ENCODE data around the gene SPIN1.
"Not testable (repeated sequence)": the region's sequence is repeated elsewhere in the genome, so short reads cannot be mapped to it uniquely, and the experiment has no call there.

Gene SPIN1

GRCh38 chr9:88388203-88388885, at the start of gene SPIN1:
SPIN1 (plus strand) TSS chr9:88388444; CDS start chr9:88426540, 38,096 bp downstream.
- DNase-seq: peak; percentile 60 to 82 (median 77)

- no peak for DNase-seq
These were observed 48.9 kb upstream of the SPIN1 start for GRCh38 chr9:88339317-88339716.

DNA sequence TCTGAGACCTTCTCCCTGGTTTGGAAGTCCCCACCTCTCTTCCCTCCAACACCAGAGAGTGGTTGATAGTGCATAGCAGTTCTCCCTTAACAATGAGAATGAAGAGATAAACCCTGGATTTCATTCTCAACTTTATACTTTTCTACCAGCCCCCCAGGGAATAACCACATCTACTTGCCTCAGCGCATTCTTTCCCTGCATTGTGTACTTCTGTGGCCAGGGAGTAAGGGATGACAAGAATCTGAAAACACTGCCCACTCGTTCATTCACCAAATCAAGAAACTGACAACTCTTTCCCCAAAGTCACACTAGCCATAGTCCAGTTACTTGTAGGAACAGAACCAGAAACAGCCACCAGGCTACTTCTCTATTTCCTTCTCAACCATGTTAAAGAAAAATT, 46.0 kb upstream of the SPIN1 start:
- DNase-seq: no peak

GRCh38 chr9:88344013-88344412, 44.2 kb upstream of the SPIN1 start:
- no peak for DNase-seq

DNA sequence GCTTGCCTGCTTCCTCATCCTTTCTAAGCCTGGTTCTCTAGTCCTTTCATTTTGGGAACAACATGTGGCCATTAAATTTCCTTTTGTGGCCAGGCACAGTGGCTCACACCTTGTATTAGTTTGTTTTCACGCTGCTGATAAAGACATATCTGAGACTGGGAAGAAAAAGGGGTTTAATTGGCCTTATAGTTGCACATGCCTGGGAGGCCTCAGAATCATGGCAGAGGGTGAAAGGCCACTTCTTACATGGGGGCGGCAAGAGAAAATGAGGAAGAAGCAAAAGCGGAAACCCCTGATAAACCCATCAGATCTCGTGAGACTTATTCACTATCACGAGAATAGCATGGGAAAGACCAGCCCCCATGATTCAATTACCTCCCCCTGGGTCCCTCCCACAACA, 37.9 kb upstream of the SPIN1 start:
- not testable (repeated sequence) for DNase-seq

DNA sequence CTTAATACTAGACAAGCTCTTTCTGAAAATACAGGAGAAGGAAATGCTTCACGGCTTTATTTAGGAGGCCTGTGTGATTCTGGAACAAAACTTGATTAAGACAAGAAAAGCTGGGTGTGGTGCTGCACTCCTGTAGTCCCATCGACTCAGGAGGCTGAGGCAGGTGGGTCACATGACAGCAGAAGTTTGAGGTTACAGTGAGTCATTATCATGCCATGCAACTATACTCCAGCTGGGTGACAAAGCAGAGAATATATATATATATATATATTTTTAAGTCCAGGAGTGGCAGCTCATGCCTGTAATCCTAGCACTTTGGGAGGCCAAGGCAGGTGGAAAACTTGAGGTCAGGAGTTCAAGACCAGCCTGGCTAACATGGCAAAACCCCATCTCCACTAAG, 33.1 kb upstream of the SPIN1 start:
- DNase-seq: no peak

DNA sequence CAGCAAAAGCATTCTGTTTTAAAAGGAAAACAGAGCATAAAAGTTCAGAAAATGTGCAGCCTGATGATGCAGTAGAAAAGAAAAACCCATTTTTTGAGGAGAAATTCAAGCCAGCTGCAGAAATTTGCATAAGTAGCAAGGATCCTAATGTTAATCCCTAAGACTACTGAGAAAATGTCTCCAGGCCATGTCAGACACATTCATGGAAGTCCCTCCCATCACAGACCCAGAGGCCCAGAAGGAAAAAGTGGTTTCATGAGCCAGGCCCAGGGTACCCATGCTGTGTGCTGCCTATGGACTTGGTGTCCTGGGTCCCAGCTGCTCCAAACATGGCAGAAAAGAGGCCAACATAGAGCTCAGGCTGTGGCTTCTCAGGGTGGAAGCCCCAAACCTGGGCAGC, 31.0 kb upstream of the SPIN1 start:
- DNase-seq: not testable (repeated sequence)

DNA sequence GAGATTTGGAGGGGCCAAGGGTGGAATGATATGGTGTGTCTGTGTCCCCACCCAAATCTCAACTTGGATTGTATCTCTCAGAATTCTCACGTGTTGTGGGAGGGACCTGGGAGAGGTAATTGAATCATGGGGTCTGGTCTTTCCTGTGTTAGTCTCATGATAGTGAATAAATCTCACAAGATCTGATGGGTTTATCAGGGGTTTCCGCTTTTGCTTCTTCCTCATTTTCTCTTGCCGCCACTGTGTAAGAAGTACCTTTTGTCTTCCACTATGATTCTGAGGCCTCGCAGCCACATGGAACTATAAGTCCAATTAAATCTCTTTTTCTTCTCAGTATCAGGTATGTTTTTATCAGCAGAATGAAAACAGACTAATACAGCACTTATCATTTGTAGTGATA, 29.5 kb upstream of the SPIN1 start:
- DNase-seq: no peak

DNA sequence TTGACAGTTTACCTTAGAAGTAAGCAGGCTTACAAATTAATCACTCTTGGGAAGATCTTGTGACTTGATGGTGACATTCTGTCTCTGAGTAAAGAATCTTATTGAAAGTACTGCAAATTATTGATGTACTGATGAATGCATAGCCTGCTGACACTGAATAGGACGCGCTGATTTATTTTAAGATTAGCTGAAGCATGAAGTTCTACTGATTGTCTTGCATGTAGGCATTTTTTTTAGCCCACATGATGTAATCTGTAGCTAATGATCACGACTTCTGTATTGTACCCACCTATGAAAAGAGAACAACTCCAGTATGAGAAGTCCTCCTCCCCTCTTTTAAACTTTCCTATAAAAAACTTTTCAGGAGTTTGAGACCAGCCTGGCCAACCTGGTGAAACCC, 28.3 kb upstream of the SPIN1 start:
- no peak for DNase-seq

- no peak for DNase-seq
These were observed 25.6 kb upstream of the SPIN1 start for GRCh38 chr9:88362681-88363080.

DNA sequence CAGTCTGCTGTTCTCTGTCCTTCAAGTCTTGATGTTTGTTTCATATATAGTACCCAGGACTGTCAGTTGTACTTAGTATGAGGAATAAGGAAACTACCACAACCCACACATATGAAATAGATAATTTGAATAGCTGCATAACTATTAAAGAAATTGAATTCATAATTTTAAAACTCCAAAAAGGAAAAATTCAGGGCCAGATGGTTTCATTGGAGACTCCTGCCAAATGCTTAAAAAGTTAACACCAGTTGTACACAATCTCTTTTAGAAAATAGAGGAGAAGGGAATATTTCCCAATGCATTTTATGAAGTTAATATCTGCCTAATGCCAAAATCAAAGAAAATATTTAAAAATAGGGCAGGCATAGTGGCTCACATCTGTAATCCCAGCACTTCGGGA, 24.6 kb upstream of the SPIN1 start:
- no peak for DNase-seq

DNA sequence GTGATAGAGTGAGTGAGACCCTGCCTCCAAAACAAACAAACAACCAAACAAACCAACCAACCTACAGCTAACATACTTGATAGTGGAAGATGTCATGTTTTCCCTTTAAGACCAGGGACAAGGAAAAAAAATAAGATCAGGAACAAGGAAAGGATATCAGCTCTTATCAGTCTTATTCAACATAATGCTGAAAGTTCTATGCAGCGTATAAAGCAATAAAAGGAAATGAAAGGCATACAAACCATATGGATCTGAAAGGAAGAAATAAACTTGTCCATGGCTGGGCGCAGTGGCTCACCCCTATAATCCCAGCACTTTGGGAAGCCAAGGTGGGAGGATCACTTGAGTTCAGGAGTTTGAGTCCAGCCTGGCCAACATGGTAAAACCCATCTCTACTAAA, 23.5 kb upstream of the SPIN1 start:
- no peak for DNase-seq

- no peak for DNase-seq
These were observed 17.9 kb upstream of the SPIN1 start for GRCh38 chr9:88370346-88370745.

DNA sequence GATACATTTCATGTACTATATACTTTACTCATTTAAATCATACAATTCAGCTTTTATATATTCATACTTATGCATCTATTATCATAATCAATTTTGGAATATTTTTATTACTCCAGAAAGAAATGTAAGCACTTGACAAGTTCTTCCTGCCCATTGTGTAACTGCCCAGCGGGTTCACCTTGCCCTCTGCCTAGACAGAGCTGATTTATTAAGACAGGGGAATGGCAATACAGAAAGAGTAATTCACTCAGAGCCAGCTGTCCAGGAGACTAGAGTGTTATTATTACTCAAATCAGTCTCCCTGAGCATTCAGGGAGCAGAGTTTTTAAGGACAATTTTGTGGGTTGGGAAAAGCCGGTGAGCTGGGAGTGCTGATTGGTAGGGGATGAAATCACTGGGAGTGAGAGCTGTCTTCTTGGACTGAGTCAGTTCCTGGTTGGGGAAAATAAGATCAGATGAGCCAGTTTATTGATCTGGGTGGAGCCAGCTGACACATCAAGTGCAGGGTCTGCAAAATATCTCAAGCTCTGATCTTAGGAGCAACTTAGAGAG, 16.1 kb upstream of the SPIN1 start:
- no peak for DNase-seq

GRCh38 chr9:88373045-88373444, 15.2 kb upstream of the SPIN1 start:
- no peak for DNase-seq

DNA sequence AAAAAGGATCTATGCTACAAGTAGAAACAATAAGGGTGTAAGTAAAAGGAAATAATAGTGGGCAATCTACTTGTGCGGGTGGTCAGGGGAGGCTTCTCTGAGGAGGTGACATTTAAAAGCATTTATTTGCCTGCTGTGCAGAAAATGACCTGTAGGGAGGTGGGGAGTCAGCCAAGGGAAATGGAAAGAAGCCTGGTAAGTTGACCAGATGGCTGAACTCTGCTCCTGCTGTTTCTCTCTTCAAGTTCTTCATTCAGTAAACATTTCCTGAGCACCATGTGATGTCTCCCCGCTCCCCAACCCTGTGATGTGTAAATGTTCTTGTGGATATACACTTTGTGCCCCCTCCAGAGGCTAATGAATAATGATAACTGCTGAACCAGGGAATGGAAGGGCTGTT, 9.9 kb upstream of the SPIN1 start:
- no peak for DNase-seq

DNA sequence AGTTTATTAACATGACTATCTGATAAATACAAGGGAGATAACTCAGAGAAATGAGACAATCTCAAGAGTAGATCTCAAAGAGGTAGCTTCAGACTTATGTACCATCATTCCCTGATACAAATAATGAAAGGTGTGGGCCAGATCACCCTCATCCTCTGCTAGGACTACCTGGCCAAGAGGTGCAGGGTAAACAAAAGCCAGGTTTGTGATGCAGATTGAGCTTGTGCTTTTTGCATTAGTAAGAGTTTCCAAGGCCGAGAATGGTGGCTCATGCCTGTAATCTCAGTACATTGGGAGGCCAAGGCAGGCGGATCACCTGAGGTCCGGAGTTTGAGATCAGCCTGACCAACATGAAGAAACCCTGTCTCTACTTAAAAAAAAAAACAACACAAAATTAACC, 8.9 kb upstream of the SPIN1 start:
- no peak for DNase-seq

DNA sequence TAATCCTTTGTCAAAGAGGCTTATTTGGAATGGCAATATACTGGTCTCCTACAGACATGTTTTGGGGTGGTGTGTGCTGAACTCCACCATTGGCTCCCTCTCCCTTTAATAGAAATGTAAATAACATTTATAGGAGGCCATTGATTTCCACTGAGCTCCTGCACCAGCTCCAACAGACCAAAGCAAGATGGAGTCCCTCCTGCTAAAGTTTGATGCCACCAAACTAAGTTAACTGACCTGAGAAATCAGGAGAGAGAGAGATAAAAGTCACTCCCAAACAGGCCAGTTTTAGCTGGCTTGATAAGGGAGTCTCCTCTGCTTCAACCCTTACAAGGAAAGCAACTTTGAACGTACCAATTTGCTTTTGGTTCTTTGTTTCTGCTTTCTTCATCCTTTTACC, 8.1 kb upstream of the SPIN1 start:
- DNase-seq: no peak

DNA sequence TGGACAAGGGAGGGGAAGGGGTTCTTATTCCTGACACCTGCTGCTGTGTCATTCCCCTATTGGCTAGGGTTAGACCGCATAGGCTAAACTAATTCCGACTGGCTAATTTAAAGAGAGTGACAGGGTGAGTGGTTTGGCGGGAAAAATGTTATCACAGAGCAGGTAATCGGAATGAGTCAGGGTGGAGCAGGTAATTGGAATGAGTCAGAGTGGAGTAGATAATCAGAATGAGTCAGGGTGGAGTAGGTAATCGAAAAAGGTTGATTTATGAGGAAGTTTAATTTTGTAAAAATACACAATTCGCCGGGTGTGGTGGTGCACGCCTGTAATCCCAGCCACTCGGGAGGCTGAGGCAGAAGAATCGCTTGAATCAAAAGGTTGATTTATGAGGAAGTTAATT, 6.9 kb upstream of the SPIN1 start:
- not testable (repeated sequence) for DNase-seq

DNA sequence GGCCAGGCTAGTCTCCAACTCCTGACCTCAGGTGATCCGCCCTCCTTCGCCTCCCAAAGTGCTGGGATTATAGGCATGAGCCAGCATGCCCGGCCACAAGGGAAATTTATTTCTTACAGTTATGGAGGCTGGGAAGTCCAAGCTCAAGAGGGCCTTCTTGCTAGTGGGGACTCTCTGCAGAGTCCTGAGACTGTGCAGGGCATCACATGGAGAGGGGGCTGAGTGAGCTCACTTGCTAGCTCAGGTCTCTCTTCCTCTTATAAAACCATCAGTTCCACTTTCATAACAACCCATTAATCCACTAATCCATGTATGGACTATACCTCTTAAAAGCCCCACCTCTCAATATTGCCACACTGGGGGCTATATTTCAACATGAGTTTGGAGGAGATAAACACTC, 5.1 kb upstream of the SPIN1 start:
- no peak for DNase-seq

DNA sequence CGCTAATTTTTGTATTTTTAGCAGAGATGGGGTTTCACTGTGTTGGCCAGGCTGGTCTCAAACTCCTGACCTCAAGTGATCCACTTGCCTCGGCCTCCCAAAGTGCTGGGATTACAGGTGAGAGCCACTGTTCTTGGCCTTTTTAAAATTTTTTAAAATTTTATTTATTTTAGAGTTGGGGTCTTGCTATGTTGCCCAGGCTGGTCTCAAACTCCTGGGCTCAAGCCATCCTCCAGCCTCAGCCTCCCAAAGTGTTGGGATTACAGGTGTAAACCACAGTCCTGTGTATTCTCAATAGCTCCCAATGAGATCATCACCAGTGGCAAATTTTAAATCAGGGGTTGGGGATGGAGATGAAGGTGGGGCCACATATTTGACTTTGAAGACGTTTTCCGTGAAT, 2.1 kb upstream of the SPIN1 start:
- DNase-seq: not testable (repeated sequence)

- DNase-seq: no peak
These were observed 1.1 kb upstream of the SPIN1 start for GRCh38 chr9:88387036-88387551.

- DNase-seq: peak in 1 of 4 experiments; percentile 22
These were observed 567 bp upstream of the SPIN1 start for GRCh38 chr9:88387552-88388202.

DNA sequence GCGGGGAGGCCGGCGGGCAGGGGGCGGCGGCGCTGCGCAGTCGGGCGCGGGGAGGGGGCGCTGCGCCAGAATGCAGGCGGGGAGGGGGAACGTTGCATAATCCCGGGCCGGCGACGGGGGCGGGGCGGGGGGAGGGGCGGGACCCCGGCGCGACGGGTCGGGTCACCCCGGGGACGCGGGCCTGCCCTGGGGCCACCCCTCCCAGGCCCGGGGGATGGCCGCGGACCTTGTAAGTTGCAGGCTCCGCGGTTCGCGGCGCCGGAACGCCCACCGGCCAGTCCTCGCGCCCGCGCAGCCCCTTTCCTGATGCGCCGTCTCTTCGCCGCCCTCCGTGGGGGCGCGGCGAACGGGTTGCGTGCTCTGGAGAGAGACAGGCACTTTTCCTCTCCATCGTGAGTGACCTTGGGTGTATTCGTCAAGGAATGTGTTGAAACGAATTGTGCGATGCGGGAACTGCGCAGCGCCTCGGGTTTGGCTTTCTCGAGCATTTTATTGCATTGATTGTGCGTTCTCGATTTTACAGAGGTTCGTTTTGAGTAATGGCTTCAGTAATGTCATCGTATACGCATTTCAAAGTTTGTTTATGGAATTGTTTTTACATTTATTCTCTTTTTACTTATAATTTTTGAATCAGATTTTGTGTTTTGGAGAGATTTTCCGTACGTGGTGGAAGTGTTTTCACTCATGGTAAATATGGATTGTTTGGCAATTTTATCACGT, 802 bp downstream of the SPIN1 start:
- peak in 3 of 4 experiments; percentile 14 to 42 (median 31) for DNase-seq
